Measurements from ENCODE around the gene ATP8B3.
"Not testable (repeated sequence)": the region's sequence is repeated elsewhere in the genome, so short reads cannot be mapped to it uniquely, and the experiment has no call there.

Gene ATP8B3

DNA sequence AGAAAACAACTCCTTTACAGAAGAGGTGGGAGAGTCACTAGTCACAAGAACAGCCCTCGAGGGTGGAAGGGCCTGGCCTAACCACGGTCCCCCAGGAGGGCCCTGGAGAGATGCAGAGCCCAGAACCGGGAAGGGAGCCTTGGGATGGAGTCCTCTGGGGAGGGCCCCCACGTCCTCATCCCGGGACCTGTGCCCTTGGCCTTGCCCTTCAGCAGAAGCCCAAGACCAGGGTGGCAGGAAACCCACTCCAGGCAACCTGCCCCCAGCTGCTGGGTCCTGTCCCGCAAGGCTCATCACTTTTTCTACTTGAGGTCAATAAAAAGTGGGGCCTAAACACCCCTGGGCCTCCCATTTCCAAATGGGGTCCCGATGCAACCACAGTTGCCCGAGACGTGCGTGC lies 2.3 kb upstream of the ATP8B3 start:
- DNase-seq = no peak

DNA sequence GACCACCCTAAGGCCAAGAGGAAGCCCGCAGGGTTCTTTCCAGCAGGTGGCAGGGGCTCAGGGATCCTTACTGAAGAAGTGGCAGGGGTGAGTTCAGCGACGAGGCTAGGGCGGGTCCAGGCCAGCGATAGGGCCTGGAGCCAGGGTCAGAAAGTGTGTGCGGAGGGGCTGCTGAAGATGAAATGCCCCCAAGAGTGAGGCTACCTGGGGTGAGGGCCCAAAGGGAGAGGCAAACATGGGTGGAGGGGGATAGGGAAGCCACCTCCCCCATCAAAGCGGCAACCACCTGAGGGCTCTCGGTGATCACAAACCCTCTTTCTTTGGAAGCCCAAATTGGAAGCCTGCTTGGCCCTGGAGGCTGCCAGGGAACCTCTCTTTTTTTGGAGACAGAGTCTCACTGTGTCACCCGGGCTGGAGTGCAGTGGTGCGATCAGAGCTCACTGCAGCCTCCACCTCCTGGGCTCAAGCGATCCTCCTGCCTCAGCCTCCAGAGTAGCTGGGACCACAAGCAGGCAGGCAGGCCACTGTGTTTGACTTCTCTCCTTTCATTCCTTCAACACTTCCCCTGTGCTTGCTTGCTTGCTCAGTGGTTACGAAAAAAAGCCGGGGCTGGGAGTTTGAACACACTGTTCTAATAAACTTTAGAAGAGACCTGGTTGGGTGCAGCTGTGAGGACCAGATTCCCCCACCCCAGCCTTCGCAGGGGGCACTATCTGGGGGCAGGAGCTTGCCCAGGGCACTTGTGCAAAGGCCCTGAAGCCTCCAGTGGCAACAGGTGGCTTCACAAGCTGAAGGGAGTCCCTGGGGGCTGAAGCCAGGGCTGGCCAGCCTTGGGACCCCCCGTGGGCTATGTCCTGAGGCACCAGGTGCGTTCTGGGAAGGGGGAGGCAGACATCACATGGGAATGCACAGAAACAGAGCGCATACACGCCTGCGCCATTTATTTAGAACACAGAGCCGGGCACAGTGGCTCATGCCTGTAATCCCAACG lies 1.4 kb upstream of the ATP8B3 start:
- no peak for DNase-seq

DNA sequence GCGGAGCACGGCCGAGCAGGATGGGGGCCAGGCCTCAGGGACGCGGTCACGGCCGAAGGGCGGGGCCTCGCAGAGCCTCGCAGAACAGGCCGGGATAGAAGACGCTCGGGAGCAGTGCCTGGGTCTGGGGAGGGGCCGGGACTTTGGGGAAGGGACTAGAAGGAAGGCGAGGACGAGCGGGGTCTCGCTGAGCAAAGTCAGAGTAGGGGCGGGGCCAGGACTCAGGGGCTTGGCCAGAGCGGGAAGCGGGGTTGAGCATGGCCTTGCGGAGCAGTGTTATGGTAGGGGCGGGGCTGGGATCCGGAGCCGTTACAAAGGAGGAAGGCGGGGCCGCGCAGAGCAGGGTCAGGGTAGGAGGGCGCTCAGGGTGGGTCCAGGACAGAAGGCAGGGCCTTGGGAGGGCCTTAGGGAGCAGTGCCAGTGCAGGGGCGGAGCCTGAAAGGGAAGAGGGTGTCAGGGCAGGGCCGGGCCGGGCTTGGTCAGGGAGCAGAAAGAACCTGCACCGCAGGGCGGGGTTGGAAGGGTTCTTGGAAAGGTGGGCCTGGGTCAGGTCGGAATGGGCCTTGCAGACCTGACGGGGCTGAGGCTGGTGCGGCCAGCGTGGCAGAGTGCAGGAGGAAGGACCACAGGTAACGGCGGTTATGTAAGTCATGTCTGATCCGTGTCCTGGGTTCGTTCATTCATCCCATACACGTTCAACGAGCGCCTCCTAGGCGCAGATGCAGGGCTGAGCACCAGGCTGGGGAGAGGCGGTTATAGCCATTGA lies 533 bp upstream of the ATP8B3 start:
- DNase-seq = peak; percentile 91

GRCh38 chr19:1811472-1811894 lies 593 bp downstream of the ATP8B3 start:
- DNase-seq = peak; percentile 49

DNA sequence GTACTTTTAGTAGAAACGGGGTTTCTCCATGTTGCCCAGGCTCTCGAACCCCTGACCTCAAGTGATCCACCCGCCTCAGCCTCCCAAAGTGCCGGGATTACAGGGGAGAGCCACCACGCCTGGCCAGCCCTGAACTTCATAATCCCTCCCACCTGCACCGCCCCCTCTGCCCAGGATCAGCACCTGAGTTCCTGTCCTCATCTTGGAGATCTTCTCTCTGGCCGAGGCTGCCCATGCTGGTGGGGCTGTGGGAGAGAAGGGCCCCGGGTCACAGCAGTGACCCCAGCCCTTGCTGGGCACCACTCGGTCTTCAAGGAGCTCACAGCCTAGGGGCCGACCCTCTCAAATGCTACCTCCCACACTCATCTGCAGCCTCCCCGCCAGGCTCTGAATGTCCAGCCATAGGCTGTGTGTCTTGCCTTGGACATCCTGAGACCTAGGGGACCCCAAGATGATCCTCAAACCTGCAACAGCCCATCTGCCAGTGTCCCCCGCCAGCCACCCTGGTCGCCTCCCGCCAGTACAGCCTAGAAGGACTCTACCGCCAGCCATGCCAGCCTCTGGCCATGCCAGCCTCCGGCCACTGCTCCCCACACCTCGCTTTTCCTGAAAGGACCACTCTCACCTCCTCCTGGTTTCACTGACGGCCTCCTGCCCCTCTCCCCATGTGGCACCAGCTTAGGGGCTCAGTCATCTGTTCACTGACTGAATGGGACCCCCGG lies 1.5 kb downstream of the ATP8B3 start:
- DNase-seq = peak; percentile 33

GRCh38 chr19:1809678-1810077 lies 2.4 kb downstream of the ATP8B3 start:
- peak; percentile 30 for DNase-seq

GRCh38 chr19:1808395-1808731 lies 3.7 kb downstream of the ATP8B3 start:
- no peak for DNase-seq

GRCh38 chr19:1807695-1808394 lies 4.2 kb downstream of the ATP8B3 start:
- peak; percentile 33 for DNase-seq

DNA sequence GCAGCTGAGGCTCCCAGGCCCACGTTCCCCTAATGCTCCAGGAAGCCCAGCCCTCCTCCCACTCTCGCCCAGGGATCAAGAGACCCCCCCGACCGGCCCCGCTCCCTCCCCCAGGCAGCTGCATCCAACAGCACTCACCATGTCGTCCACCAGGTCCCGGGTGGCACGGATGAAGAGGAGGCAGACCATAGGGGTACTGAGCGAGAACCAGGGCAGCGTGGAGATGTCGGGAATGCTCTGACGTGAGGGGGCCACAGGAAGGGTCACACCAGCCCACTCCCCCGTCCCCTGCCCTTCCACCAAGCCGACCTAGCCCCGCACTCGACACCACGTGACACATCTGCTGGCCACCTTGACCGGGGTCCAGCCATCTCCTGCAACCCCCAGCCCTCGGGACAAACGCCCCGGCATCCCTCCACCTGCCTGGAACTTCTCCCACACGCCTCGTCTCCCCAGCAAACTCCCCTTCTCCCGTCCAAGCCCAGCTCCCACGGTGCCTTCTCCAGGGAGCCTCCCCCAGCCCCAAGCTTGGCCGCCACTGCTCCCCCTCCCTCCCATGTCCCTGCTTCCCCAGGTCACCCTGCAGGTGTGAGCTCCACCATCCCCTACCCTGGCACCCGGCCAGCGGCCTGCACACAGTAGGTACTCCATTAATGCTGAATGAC lies 4.9 kb downstream of the ATP8B3 start:
- DNase-seq = peak; percentile 17

GRCh38 chr19:1806184-1807029 lies 5.7 kb downstream of the ATP8B3 start:
- DNase-seq = peak; percentile 29

DNA sequence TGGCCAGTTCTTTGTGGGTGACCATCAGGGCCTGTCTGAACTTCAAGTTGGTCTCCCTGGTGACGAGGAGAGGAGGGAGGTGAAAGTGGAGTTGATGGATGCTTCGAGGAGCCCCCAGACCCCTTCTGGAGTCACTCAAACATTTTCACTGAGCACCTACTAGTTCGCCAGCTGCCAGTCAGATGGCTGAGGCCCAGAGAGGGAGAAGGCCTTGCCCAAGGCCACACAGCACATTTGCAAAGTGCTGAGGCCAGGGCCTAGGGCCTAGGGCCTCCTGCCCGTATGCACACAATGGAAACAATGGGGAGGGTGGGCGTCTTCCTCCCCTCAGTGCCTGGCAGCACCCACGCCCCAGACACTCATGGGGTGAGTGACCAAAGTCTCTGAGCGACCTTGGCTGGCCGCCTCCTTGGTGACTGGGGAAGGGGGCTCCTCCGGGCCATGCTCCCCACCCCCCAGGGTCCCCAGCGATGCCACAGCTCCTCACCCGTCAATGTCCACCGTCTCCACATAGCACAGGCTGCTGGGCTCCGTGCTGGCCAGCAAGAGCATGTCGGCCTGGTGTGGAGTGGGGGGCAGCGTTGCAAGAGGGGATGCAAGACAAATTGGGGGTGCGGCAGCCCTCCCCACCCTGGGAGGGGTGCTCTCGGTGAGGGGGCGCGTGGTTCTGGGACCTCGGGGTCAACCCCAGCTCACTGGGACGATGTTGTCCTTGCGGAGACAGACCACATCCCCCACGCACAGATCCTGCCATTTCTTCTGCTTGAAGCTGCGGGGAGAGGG lies 6.5 kb downstream of the ATP8B3 start:
- peak; percentile 19 for DNase-seq

DNA sequence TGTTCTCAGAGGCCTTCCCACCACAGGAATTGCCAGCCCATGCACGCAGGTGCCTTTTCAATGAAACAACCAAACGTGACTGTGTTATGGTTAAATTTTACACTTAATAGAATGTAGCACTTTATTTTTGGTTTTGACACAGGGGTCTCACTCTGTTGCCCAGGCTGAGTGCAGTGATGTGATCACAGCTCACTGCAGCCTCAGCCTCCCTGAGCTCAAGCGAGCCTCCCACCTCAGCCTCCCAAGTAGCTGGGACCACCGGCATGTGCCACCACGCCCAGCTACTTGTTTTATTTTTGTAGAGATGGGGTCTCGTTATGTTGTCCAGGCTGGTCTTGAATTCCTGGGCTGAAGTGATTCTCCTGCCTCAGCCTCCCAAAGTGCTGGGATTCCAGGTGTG lies 7.2 kb downstream of the ATP8B3 start:
- no peak for DNase-seq

- no peak for DNase-seq
These were observed 12.3 kb downstream of the ATP8B3 start for GRCh38 chr19:1799695-1800342.

DNA sequence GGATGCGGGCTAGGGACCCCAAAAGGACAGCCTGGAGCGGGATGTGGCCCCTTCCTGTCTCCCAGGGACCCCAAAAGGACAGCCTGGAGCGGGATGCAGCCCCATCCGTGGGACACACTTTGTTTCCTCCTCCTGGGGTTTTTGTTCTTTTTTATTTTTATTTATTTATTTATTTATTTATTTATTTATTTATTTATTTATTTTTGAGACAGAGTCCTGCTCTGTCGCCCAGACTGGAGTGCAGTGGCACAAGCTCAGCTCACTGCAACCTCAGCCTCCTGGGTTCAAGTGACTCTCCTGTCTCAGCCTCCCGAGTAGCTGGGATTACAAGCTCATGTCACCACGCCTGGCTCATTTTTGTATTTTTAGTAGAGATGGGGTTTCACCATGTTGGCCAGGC lies 14.8 kb downstream of the ATP8B3 start:
- not testable (repeated sequence) for DNase-seq

GRCh38 chr19:1796395-1797142 lies 15.5 kb downstream of the ATP8B3 start:
- no peak for DNase-seq

GRCh38 chr19:1794424-1795172 lies 17.5 kb downstream of the ATP8B3 start:
- DNase-seq = no peak

GRCh38 chr19:1791879-1792278 lies 20.2 kb downstream of the ATP8B3 start:
- DNase-seq = no peak
